Stimulated activated CD4-positive, alpha-beta T cell treated with anti-CD3 and anti-CD28 coated beads, Interleukin-12 subunit alpha, Interleukin-12 subunit beta, amount 100 ng/mL, for 4 hours (primary cell): ENCODE data around the gene MET.
"Not testable (repeated sequence)": the region's sequence is repeated elsewhere in the genome, so short reads cannot be mapped to it uniquely, and the experiment has no call there.

Experiments used
- DNase-seq: peaks from one replicate; pipeline ENCODE4 v3.0.0-alpha.2; 2020

The MET gene

GRCh38 chr7:116812860-116813259 lies 140.9 kb downstream of the MET start:
- DNase-seq = no peak

- not testable (repeated sequence) for DNase-seq
These were observed 141.4 kb downstream of the MET start for GRCh38 chr7:116813371-116813770.

GRCh38 chr7:116815041-116815440 lies 143.0 kb downstream of the MET start:
- DNase-seq = no peak

GRCh38 chr7:116820149-116820548 lies 148.2 kb downstream of the MET start:
- DNase-seq = no peak

- DNase-seq = not testable (repeated sequence)
These were observed 149.7 kb downstream of the MET start for GRCh38 chr7:116821647-116822046.

- DNase-seq = no peak
These were observed 152.5 kb downstream of the MET start for GRCh38 chr7:116824449-116824848.

- no peak for DNase-seq
These were observed 156.3 kb downstream of the MET start for GRCh38 chr7:116828281-116828680.

- DNase-seq = no peak
These were observed 157.0 kb downstream of the MET start for GRCh38 chr7:116829041-116829440.

- no peak for DNase-seq
These were observed 157.5 kb downstream of the MET start for GRCh38 chr7:116829493-116829892.

GRCh38 chr7:116832692-116833091 lies 160.7 kb downstream of the MET start:
- no peak for DNase-seq

GRCh38 chr7:116834815-116835504 lies 163.0 kb downstream of the MET start:
- DNase-seq = no peak

- no peak for DNase-seq
These were observed 164.1 kb downstream of the MET start for GRCh38 chr7:116836048-116836447.

- DNase-seq = no peak
These were observed 164.9 kb downstream of the MET start for GRCh38 chr7:116836911-116837310.

- DNase-seq = no peak
These were observed 165.6 kb downstream of the MET start for GRCh38 chr7:116837586-116837985.

GRCh38 chr7:116840256-116840655 lies 168.3 kb downstream of the MET start:
- no peak for DNase-seq

- no peak for DNase-seq
These were observed 170.4 kb downstream of the MET start for GRCh38 chr7:116842371-116842770.

- no peak for DNase-seq
These were observed 171.4 kb downstream of the MET start for GRCh38 chr7:116843378-116843777.
